GM18520 (cell line): ENCODE results near the gene PRSS57.
"Not testable (repeated sequence)": the region's sequence is repeated elsewhere in the genome, so short reads cannot be mapped to it uniquely, and the experiment has no call there.

ENCODE experiments used
- ATAC-seq: cut with Tn5 transposase; IDR thresholded peaks from one replicate; pipeline ENCODE4 v1.9.1; 2021; ENCODE audit not compliant: unreplicated experiment

PRSS57 gene

GRCh38 chr19:695352-695949 is at the start of gene PRSS57:
Gene PRSS57, minus strand, starts transcription at chr19:695452. Its CDS starts 22 bp downstream, at chr19:695430.
- ATAC-seq, result no peak

GRCh38 chr19:743168-743687 is 48.0 kb upstream of the PRSS57 start:
- no peak for ATAC-seq

- ATAC-seq, result no peak
Observed at GRCh38 chr19:742540-743075, 47.4 kb upstream of the PRSS57 start.

- ATAC-seq, result no peak
Observed at GRCh38 chr19:741506-742131, 46.4 kb upstream of the PRSS57 start.

GRCh38 chr19:740816-741505 is 45.7 kb upstream of the PRSS57 start:
- ATAC-seq, result not testable (repeated sequence)

GRCh38 chr19:739998-740715 is 44.9 kb upstream of the PRSS57 start:
- ATAC-seq, result no peak

GRCh38 chr19:738509-739128 is 43.4 kb upstream of the PRSS57 start:
- no peak for ATAC-seq

GRCh38 chr19:737591-738093 is 42.4 kb upstream of the PRSS57 start:
- ATAC-seq, result no peak

- ATAC-seq, result no peak
Observed at GRCh38 chr19:736125-736524, 40.9 kb upstream of the PRSS57 start.

- ATAC-seq, result no peak
Observed at GRCh38 chr19:734716-735115, 39.5 kb upstream of the PRSS57 start.

- ATAC-seq, result no peak
Observed at GRCh38 chr19:732148-733069, 37.2 kb upstream of the PRSS57 start.

GRCh38 chr19:731000-731399 is 35.7 kb upstream of the PRSS57 start:
- ATAC-seq, result no peak

- ATAC-seq, result no peak
Observed at GRCh38 chr19:729965-730668, 34.9 kb upstream of the PRSS57 start.

- ATAC-seq, result not testable (repeated sequence)
Observed at GRCh38 chr19:729564-729963, 34.3 kb upstream of the PRSS57 start.

GRCh38 chr19:728011-728410 is 32.8 kb upstream of the PRSS57 start:
- ATAC-seq, result no peak

- no peak for ATAC-seq
Observed at GRCh38 chr19:726993-727956, 32.0 kb upstream of the PRSS57 start.

GRCh38 chr19:725461-726089 is 30.3 kb upstream of the PRSS57 start:
- no peak for ATAC-seq
